Vagina (tissue), 2 donors: ENCODE data around the gene ARHGAP32. TPM values are rescaled to one million over a fixed set of nuclear protein-coding genes. Genes with fewer than 3 reads are reported as not detected.
A peak's percentile ranks its signal among the peaks of the same experiment; 100 is the strongest.

ENCODE experiments used
- DNase-seq, 2 donors: peaks; one replicate each; pipeline ENCODE4 v3.0.0-alpha.2; 2017; ENCODE audit errors: extremely low spot score in 2 of 2
- H3K27ac ChIP-seq: fragments of 200-600 bp; sonication (generic); one replicate; pipeline ENCODE4 v1.5.1; 2019
- H3K27me3 ChIP-seq: fragments of 200-600 bp; sonication (generic); one replicate; pipeline ENCODE4 v1.5.1; 2019
- H3K36me3 ChIP-seq, 2 donors: fragments of 200-600 bp; sonication (generic); one replicate each; pipeline ENCODE4 v1.5.1; 2017 to 2019
- H3K4me1 ChIP-seq: fragments of 200-600 bp; sonication (generic); one replicate; pipeline ENCODE4 v1.5.1; 2019
- H3K4me3 ChIP-seq, 2 donors: fragments of 200-600 bp; sonication (generic); 1 replicate in 1 of 2; 2 replicates in 1 of 2; pipeline ENCODE4 v1.5.1; 2016 to 2019
- H3K9me3 ChIP-seq: fragments of 200-600 bp; sonication (generic); one replicate; pipeline ENCODE4 v1.5.1; 2019
- POLR2A ChIP-seq, 2 donors: fragments of 450-650 bp; IDR thresholded peaks; one replicate each; pipeline ENCODE4 v1.6.1; 2017; ENCODE audit warnings: antibody characterized with exemption in 2 of 2, mild to moderate bottlenecking in 2 of 2, moderate library complexity in 2 of 2
- POLR2AphosphoS5 ChIP-seq, 2 donors: sonication (generic); formaldehyde crosslinking; IDR thresholded peaks; one replicate each; pipeline ENCODE4 v1.9.0; 2017; ENCODE audit warnings: antibody characterized with exemption in 2 of 2, mild to moderate bottlenecking in 2 of 2, low read depth in 1 of 2; ENCODE audit not compliant: insufficient read depth in 1 of 2
- intact Hi-C: fragments of 100-400 bp; cut with DNase I; formaldehyde crosslinking; loops from one replicate; pipeline ENCODE4 v1.15.1; 2023
- total RNA-seq: library from RNA; depleted of rRNA; stranded (reverse); fragments of >200 nt; gene quantifications from one replicate; pipeline ENCODE4 v1.2.3, GENCODE V29; 2016
- TF ChIP-seq, protein P1 (sequence below), 3 experiments: fragments of 450-650 bp in 2 of 3; fragments of 200-600 bp in 1 of 3; sonication (generic) in 1 of 3; IDR thresholded peaks; one replicate each; pipeline ENCODE4 v1.5.1; 2017 to 2019; ENCODE audit warnings: antibody characterized with exemption in 3 of 3, mild to moderate bottlenecking in 2 of 3, moderate library complexity in 2 of 3

ARHGAP32 gene
- 42.0 TPM for total RNA-seq

DNA sequence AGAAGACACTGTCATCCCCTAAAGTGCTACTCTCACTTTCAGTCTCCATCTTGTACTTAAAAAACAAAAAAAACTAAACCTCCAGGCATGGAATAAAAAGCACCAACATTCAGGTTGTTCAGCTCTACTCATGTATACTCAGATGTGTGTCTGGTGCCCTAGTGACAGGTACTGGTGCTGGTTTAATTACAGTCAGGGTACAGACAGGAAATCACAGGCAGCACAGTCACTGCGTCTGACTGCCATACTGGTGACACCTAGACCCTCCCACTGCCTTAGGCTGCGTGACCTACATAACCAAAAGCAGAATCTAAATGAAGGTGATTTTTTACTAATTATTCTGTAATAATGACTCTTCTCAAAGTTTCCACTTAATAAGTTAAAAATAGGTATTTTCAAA is at the start of gene ARHGAP32:
ARHGAP32 (minus strand) TSS at position 176 of the 400 bp plus-strand sequence; CDS start at position 49, 127 bp downstream.
- Histone ChIP-seq H3K9me3 (no peaks in the 10 kb centered on the region), H3K36me3 (no peaks in the 10 kb centered on the region), H3K27ac (no peak within 1 kb of the TSS), H3K27me3 (no peaks in the 10 kb centered on the region), H3K4me3 (peak within 1 kb of the TSS in 1 of 2 donors; percentile 7), H3K4me1 (peaks cover 17% of the 10 kb centered on the region)
- intact Hi-C loops: no loop called here
- no peak for DNase-seq
- TF ChIP-seq, protein P1, sequence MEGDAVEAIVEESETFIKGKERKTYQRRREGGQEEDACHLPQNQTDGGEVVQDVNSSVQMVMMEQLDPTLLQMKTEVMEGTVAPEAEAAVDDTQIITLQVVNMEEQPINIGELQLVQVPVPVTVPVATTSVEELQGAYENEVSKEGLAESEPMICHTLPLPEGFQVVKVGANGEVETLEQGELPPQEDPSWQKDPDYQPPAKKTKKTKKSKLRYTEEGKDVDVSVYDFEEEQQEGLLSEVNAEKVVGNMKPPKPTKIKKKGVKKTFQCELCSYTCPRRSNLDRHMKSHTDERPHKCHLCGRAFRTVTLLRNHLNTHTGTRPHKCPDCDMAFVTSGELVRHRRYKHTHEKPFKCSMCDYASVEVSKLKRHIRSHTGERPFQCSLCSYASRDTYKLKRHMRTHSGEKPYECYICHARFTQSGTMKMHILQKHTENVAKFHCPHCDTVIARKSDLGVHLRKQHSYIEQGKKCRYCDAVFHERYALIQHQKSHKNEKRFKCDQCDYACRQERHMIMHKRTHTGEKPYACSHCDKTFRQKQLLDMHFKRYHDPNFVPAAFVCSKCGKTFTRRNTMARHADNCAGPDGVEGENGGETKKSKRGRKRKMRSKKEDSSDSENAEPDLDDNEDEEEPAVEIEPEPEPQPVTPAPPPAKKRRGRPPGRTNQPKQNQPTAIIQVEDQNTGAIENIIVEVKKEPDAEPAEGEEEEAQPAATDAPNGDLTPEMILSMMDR (IDR thresholded peaks at IDR 0.05): no peak

DNA sequence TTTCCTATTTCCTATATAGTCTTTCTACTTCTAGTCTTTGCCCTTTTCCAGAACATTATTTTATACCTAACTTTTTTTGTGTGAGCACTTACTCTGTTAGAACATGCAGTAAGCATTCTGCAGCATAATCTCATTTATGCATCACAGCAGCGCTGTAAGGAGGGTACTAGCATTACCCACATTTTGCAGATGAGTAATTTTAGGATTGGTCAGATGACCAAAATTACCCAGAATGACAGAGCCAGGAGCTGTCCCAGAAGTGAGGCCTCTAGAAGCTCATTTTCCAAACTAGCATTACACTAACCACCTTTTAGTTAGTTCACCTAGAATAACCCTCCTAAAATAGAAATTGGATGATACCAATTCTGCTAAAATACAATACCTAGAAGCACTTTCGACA is 47.1 kb upstream of the ARHGAP32 start:
- no peak for DNase-seq
- Histone ChIP-seq H3K4me1 (no peaks in the 10 kb centered on the region), H3K4me3 (no peak overlapping the region), H3K27me3 (no peaks in the 10 kb centered on the region), H3K36me3 (no peaks in the 10 kb centered on the region), H3K27ac (no peak overlapping the region), H3K9me3 (no peaks in the 10 kb centered on the region)
- intact Hi-C loops: no loop called here
- TF ChIP-seq, protein P1 (IDR thresholded peaks at IDR 0.05): no peak
- no peak for TF ChIP-seq POLR2A (IDR thresholded peaks at IDR 0.05)
- TF ChIP-seq POLR2AphosphoS5 (IDR thresholded peaks at IDR 0.05; ENCODE audit: insufficient read depth in 1 of 2, low read depth in 1 of 2): no peak

DNA sequence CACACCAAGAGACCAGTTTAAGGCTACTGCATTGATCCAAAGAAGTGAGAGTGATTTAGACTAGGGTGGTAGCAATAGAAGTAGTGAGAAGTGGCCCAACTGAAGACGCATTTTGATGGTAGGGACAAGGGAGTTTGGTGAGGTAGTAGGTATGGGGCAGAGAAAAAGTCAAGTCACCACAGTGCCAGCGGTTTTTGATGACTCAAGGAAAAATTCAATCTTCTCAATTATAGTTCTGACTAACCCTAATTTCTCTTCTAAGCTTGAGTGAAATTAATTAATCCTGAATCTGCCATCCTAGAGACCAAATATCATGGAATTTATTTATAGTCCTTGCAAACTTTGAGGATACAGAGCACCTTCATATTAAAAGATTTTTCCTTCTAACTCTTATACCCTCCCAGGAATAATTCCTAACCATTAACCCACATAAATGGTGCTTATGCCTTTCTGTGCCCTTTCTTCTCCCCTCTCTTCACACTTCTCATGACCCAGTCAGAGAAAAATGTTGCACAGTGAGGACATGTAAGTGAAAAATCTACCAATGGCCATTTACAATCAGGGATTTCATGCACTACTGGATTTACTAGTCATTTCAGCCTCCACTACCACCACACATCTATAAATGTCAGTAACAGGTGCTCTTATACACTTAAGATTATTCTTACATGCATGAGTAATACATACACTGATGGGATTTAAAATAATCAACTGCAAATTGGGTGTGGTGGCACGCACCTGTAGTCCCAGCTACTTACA is 45.9 kb upstream of the ARHGAP32 start:
- no peaks in the 10 kb centered on the region for H3K36me3 ChIP-seq
- no peak for DNase-seq
- no peaks in the 10 kb centered on the region for H3K9me3 ChIP-seq
- no peaks in the 10 kb centered on the region for H3K27me3 ChIP-seq
- no peak overlapping the region for H3K4me3 ChIP-seq
- no peaks in the 10 kb centered on the region for H3K4me1 ChIP-seq
- TF ChIP-seq POLR2A (IDR thresholded peaks at IDR 0.05) (no peak), POLR2AphosphoS5 (IDR thresholded peaks at IDR 0.05; ENCODE audit: insufficient read depth in 1 of 2, low read depth in 1 of 2) (no peak)
- TF ChIP-seq, protein P1 (IDR thresholded peaks at IDR 0.05): no peak
- intact Hi-C loops: no loop called here
- H3K27ac ChIP-seq: no peak overlapping the region

DNA sequence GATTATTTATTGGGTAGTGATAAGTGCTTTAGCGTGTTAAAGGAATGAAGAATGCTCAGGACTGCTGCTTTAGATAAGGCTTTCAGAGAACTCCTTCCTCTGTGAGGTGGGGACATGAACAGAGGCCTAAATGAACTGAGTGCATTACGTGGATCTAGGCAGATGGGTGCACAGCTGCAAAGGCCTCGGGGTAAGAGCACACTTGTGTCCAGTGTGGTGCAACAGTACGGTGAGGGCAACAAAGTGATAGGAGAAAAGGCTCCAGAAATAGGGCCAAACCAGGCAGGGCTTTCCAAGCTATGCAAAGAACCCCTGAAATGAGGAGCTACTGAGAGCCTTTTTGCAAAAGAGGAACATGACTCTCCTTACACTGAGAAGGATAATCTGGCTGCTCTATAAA is 45.3 kb upstream of the ARHGAP32 start:
- Histone ChIP-seq H3K4me1 (no peaks in the 10 kb centered on the region), H3K27me3 (no peaks in the 10 kb centered on the region), H3K27ac (no peak overlapping the region), H3K4me3 (no peak overlapping the region), H3K9me3 (no peaks in the 10 kb centered on the region), H3K36me3 (no peaks in the 10 kb centered on the region)
- TF ChIP-seq POLR2AphosphoS5 (IDR thresholded peaks at IDR 0.05; ENCODE audit: insufficient read depth in 1 of 2, low read depth in 1 of 2): no peak
- TF ChIP-seq, protein P1 (IDR thresholded peaks at IDR 0.05): no peak
- DNase-seq: no peak
- intact Hi-C loops: no loop called here

DNA sequence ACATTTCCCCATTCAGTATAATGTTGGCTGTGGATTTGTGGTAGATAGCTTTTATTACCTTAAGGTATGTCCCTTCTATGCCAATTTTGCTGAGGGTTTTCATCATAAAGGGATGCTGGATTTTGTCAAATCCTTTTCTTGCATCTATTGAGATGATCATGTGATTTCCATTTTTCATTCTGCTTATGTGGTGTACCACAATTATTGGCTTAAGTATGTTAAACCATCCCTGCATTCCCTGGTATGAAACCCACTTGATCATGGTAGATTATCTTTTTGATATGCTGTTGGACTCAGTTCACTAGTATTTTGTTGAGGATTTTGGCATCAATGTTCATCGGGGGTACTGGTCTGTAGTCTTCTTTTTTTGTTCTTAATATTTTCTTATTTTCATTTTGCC is 44.7 kb upstream of the ARHGAP32 start:
- Histone ChIP-seq H3K4me1 (no peaks in the 10 kb centered on the region), H3K4me3 (no peak overlapping the region), H3K27ac (no peak overlapping the region), H3K9me3 (no peaks in the 10 kb centered on the region), H3K27me3 (no peaks in the 10 kb centered on the region), H3K36me3 (no peaks in the 10 kb centered on the region)
- intact Hi-C loops: no loop called here
- TF ChIP-seq, protein P1 (IDR thresholded peaks at IDR 0.05): no peak
- TF ChIP-seq POLR2A (IDR thresholded peaks at IDR 0.05) (no peak), POLR2AphosphoS5 (IDR thresholded peaks at IDR 0.05; ENCODE audit: insufficient read depth in 1 of 2, low read depth in 1 of 2) (no peak)
- DNase-seq: no peak
